ENCODE results near the gene INSR.

The INSR gene

GRCh38 chr19:7188698-7189629 lies 105.2 kb downstream of the INSR start:
- Histone ChIP-seq H3K27me3 (ENCODE audit: control insufficient read depth, insufficient read depth, low read length) (no peaks in the 10 kb centered on the region), H3K4me1 (ENCODE audit: control insufficient read depth, insufficient read depth, low read length) (no peaks in the 10 kb centered on the region), H3K4me3 (ENCODE audit: low read length) (no peak overlapping the region), H3K27ac (ENCODE audit: low read depth, low read length) (no peak overlapping the region), H3K36me3 (ENCODE audit: control insufficient read depth, insufficient read depth, low read length) (no peaks in the 10 kb centered on the region), H3K9ac (ENCODE audit: low read length) (no peak overlapping the region)

DNA sequence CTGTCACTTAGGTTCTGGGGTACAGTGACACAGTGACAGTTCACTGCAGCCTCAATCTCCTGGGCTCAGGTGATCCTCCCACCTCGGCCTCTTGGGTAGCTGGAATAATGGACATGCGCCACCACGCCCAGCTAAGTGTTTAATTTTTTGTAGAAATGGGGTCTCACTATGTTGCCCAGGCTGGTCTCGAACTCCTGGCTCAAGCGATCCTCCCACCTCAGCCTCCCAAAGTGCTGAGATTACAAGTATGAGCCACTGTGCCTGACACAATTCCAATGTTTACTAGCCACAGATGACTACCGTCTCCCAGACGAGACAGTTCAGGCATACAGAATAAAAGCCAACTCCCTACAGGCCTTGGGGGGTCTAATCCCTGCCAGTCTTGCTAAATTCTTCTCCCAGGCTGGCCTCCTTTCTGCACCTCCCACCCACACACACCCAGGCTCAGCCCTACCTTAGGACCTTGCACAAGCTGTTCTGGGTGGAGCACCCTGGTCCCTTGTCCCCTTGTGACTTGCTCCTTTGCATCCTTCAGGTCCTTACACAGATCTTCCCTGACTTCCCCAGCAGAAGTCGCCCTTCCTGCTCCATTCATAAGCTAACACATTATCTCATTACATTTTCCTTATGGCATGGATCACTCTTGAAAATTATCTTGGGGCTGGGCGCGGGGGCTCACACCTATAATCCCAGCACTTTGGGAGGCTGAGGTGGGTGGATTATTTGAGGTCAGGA lies 106.4 kb downstream of the INSR start:
- H3K4me3 ChIP-seq (ENCODE audit: low read length): no peak overlapping the region
- no peaks in the 10 kb centered on the region for H3K36me3 ChIP-seq (ENCODE audit: control insufficient read depth, insufficient read depth, low read length)
- H3K27ac ChIP-seq (ENCODE audit: low read depth, low read length): no peak overlapping the region
- peaks cover 8% of the 10 kb centered on the region for H3K4me1 ChIP-seq (ENCODE audit: control insufficient read depth, insufficient read depth, low read length)
- H3K9ac ChIP-seq (ENCODE audit: low read length): no peak overlapping the region
- H3K27me3 ChIP-seq (ENCODE audit: control insufficient read depth, insufficient read depth, low read length): no peaks in the 10 kb centered on the region

GRCh38 chr19:7182489-7182888 lies 111.7 kb downstream of the INSR start:
- Histone ChIP-seq H3K36me3 (ENCODE audit: control insufficient read depth, insufficient read depth, low read length) (peaks cover 2% of the 10 kb centered on the region), H3K27me3 (ENCODE audit: control insufficient read depth, insufficient read depth, low read length) (no peaks in the 10 kb centered on the region), H3K4me3 (ENCODE audit: low read length) (no peak overlapping the region), H3K9ac (ENCODE audit: low read length) (no peak overlapping the region), H3K27ac (ENCODE audit: low read depth, low read length) (peak overlapping the region; percentile 75), H3K4me1 (ENCODE audit: control insufficient read depth, insufficient read depth, low read length) (peaks cover 24% of the 10 kb centered on the region)

GRCh38 chr19:7179917-7180306 lies 114.3 kb downstream of the INSR start:
- H3K4me1 ChIP-seq (ENCODE audit: control insufficient read depth, insufficient read depth, low read length): peaks cover 28% of the 10 kb centered on the region
- no peak overlapping the region for H3K9ac ChIP-seq (ENCODE audit: low read length)
- H3K27me3 ChIP-seq (ENCODE audit: control insufficient read depth, insufficient read depth, low read length): no peaks in the 10 kb centered on the region
- H3K27ac ChIP-seq (ENCODE audit: low read depth, low read length): peak overlapping the region; percentile 61
- H3K4me3 ChIP-seq (ENCODE audit: low read length): no peak overlapping the region
- H3K36me3 ChIP-seq (ENCODE audit: control insufficient read depth, insufficient read depth, low read length): peaks cover 5% of the 10 kb centered on the region

DNA sequence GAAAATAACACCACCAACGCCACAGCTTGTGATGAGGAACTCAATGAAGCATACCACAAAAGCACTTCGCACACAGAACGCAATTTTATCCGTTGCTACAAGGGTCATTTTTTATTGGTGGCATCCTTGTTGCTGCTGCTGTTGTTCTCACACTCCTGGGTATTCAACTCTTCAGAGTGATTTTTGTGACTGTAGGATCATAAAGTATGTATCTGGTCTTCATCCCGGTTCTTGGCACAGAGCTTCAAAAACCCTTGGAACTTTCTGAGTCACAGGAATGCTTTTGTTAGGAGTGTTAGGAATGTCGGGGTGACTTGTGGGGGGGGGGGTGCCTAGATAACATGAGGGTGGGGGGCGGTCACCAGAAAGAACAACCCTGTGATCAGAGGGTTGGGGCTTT lies 116.3 kb downstream of the INSR start:
- peak overlapping the region; percentile 63 for H3K27ac ChIP-seq (ENCODE audit: low read depth, low read length)
- H3K9ac ChIP-seq (ENCODE audit: low read length): no peak overlapping the region
- no peak overlapping the region for H3K4me3 ChIP-seq (ENCODE audit: low read length)
- H3K36me3 ChIP-seq (ENCODE audit: control insufficient read depth, insufficient read depth, low read length): peaks cover 5% of the 10 kb centered on the region
- no peaks in the 10 kb centered on the region for H3K27me3 ChIP-seq (ENCODE audit: control insufficient read depth, insufficient read depth, low read length)
- peaks cover 21% of the 10 kb centered on the region for H3K4me1 ChIP-seq (ENCODE audit: control insufficient read depth, insufficient read depth, low read length)

- H3K27ac ChIP-seq (ENCODE audit: low read depth, low read length): no peak overlapping the region
- H3K4me3 ChIP-seq (ENCODE audit: low read length): no peak overlapping the region
- H3K9ac ChIP-seq (ENCODE audit: low read length): no peak overlapping the region
- no peaks in the 10 kb centered on the region for H3K27me3 ChIP-seq (ENCODE audit: control insufficient read depth, insufficient read depth, low read length)
- H3K4me1 ChIP-seq (ENCODE audit: control insufficient read depth, insufficient read depth, low read length): peaks cover 17% of the 10 kb centered on the region
- peaks cover 7% of the 10 kb centered on the region for H3K36me3 ChIP-seq (ENCODE audit: control insufficient read depth, insufficient read depth, low read length)
Measured at GRCh38 chr19:7176792-7177191, 117.4 kb downstream of the INSR start.

DNA sequence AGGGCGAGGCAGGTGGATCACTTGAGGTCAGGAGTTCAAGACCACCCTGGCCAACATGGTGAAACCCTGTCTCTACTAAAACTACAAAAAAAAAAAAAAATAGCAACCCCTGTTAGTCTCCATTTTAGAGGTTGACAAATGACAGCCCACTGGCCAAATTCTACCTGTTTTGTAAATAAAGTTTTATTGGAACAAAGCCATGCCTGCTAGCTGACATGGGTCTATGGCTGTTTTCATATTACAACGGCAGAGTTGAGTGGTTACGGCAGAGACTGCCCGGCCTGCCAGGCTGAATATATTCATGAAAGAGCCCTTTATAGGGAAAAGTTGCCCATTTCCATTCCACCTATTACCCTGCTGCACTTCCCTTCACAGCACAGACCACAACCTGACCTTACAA lies 121.4 kb downstream of the INSR start:
- H3K27ac ChIP-seq (ENCODE audit: low read depth, low read length): no peak overlapping the region
- H3K4me3 ChIP-seq (ENCODE audit: low read length): no peak overlapping the region
- no peaks in the 10 kb centered on the region for H3K27me3 ChIP-seq (ENCODE audit: control insufficient read depth, insufficient read depth, low read length)
- no peak overlapping the region for H3K9ac ChIP-seq (ENCODE audit: low read length)
- H3K4me1 ChIP-seq (ENCODE audit: control insufficient read depth, insufficient read depth, low read length): peaks cover 5% of the 10 kb centered on the region
- peaks cover 28% of the 10 kb centered on the region for H3K36me3 ChIP-seq (ENCODE audit: control insufficient read depth, insufficient read depth, low read length)

DNA sequence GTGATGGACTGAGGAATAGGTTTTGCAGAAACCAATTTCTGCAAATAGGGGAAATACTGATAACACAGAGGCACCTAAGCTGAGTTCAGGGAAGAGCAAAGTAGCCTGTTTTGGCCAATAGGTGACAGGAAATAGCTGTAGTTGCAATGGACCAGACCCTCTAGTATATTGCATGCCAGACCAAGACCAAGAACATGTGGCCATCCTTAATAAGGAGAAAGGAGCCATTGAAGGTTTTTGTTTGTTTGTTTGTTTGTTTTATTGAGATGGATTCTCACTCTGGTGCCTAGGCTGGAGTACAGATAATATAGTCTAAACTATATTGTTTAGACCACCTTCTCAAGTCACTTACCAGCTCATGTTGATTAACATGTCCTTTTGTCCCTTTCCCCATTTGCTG lies 123.2 kb downstream of the INSR start:
- Histone ChIP-seq H3K4me1 (ENCODE audit: control insufficient read depth, insufficient read depth, low read length) (no peaks in the 10 kb centered on the region), H3K27me3 (ENCODE audit: control insufficient read depth, insufficient read depth, low read length) (no peaks in the 10 kb centered on the region), H3K9ac (ENCODE audit: low read length) (no peak overlapping the region), H3K27ac (ENCODE audit: low read depth, low read length) (no peak overlapping the region), H3K4me3 (ENCODE audit: low read length) (no peak overlapping the region), H3K36me3 (ENCODE audit: control insufficient read depth, insufficient read depth, low read length) (peaks cover 25% of the 10 kb centered on the region)

GRCh38 chr19:7168941-7169340 lies 125.3 kb downstream of the INSR start:
- no peak overlapping the region for H3K4me3 ChIP-seq (ENCODE audit: low read length)
- H3K36me3 ChIP-seq (ENCODE audit: control insufficient read depth, insufficient read depth, low read length): peaks cover 25% of the 10 kb centered on the region
- H3K27me3 ChIP-seq (ENCODE audit: control insufficient read depth, insufficient read depth, low read length): no peaks in the 10 kb centered on the region
- no peaks in the 10 kb centered on the region for H3K4me1 ChIP-seq (ENCODE audit: control insufficient read depth, insufficient read depth, low read length)
- H3K9ac ChIP-seq (ENCODE audit: low read length): no peak overlapping the region
- no peak overlapping the region for H3K27ac ChIP-seq (ENCODE audit: low read depth, low read length)

DNA sequence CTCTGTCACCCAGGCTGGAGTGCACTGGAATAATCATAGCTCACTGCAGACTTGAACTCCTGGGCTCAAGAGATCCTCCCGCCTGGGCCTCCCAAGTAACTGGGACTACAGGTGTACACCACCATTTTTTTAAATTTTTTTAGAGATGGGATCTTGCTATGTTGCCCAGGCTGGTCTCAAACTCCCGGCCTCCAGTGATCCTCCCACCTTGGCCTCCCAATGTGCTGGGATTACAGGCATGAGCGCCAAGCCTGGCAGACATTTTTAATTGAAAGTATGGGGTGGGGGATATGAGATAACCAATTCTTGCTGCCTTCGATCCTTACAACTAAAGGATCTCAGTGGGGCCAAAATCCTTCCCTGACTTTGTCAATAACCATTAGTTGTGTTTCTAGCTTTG lies 132.9 kb downstream of the INSR start:
- no peak overlapping the region for H3K27ac ChIP-seq (ENCODE audit: low read depth, low read length)
- no peaks in the 10 kb centered on the region for H3K27me3 ChIP-seq (ENCODE audit: control insufficient read depth, insufficient read depth, low read length)
- H3K36me3 ChIP-seq (ENCODE audit: control insufficient read depth, insufficient read depth, low read length): peaks cover 8% of the 10 kb centered on the region
- peaks cover 14% of the 10 kb centered on the region for H3K4me1 ChIP-seq (ENCODE audit: control insufficient read depth, insufficient read depth, low read length)
- H3K4me3 ChIP-seq (ENCODE audit: low read length): no peak overlapping the region
- no peak overlapping the region for H3K9ac ChIP-seq (ENCODE audit: low read length)

DNA sequence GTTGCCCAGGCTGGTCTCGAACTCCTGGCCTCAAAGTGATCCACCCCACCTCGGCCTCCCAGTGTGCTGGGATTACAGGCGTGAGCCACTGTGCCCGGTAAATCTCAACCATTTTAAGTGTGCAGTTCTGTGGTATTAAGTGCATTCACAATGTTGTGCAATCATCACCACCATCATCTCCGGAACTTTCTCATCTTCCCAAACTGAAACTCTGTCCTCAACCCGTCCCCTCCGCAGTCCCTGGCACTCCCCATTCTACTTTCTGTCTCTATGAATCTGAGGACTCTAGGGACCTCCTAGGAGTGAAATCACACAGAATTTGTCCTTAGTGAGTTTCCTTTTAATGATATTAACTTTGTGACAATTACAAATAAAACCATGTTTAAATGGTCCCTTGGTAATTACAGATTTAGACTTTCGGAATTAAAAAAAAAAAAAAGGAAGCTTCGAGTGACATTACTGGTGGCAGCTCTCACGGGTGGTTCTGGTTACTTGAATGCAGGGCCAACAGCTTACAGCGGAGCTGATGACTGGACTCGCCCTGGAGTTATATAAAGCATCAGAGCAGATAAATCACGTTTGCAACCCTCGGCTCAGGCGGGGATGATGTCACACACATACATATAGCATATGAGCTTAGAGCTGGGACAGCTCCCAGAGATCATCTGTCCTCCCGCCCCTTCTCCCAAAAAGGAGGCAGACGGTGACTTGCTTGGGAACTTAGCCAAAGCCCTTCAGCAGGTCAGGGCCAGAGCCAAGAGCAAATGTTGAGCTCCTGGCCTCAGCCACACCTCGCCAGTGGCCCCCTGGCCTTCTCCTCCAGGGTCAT lies 134.9 kb downstream of the INSR start:
- Histone ChIP-seq H3K4me1 (ENCODE audit: control insufficient read depth, insufficient read depth, low read length) (peaks cover 14% of the 10 kb centered on the region), H3K9ac (ENCODE audit: low read length) (no peak overlapping the region), H3K4me3 (ENCODE audit: low read length) (peak overlapping the region; percentile 27), H3K36me3 (ENCODE audit: control insufficient read depth, insufficient read depth, low read length) (peaks cover 8% of the 10 kb centered on the region), H3K27ac (ENCODE audit: low read depth, low read length) (peak overlapping the region; percentile 95), H3K27me3 (ENCODE audit: control insufficient read depth, insufficient read depth, low read length) (no peaks in the 10 kb centered on the region)

DNA sequence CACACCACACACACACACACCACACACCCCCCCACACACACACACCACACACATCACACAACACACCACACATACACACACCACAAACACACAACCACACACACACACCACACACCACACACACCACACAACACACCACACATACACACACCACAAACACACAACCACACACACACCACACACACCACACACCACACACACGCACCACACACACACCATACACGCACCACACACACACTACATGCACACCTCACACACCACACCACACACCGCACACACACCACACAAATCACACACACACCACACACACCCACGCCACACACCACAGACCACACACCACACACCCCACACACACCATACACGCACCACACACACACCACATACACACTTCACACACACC lies 141.2 kb downstream of the INSR start:
- no peak overlapping the region for H3K27ac ChIP-seq (ENCODE audit: low read depth, low read length)
- H3K36me3 ChIP-seq (ENCODE audit: control insufficient read depth, insufficient read depth, low read length): peaks cover 2% of the 10 kb centered on the region
- no peak overlapping the region for H3K9ac ChIP-seq (ENCODE audit: low read length)
- no peaks in the 10 kb centered on the region for H3K27me3 ChIP-seq (ENCODE audit: control insufficient read depth, insufficient read depth, low read length)
- peaks cover 4% of the 10 kb centered on the region for H3K4me1 ChIP-seq (ENCODE audit: control insufficient read depth, insufficient read depth, low read length)
- no peak overlapping the region for H3K4me3 ChIP-seq (ENCODE audit: low read length)
